CD4-positive, alpha-beta T cell (primary cell): ENCODE data around the gene HSPB7. TPM values are rescaled to one million over a fixed set of nuclear protein-coding genes. Genes with fewer than 3 reads are reported as not detected.
"Not testable (repeated sequence)": the region's sequence is repeated elsewhere in the genome, so short reads cannot be mapped to it uniquely, and the experiment has no call there.

Experiments used
- ATAC-seq: fragments of 200-7000 bp; cut with Tn5 transposase; one replicate; pipeline ENCODE4 v1.10.0; 2022; ENCODE audit warnings: mild to moderate bottlenecking; ENCODE audit not compliant: poor library complexity
- CTCF ChIA-PET: fragments of 350-600 bp; sonication (Branson Sonifier 250); formaldehyde crosslinking; loops from one replicate; lab custom pipeline; 2021; ENCODE audit warnings: antibody characterized with exemption, inconsistent platforms; lab: Charles Lee
- POLR2A ChIA-PET: fragments of 350-600 bp; sonication (Branson Sonifier 250); formaldehyde crosslinking; loops from one replicate; lab custom pipeline; 2021; ENCODE audit warnings: antibody characterized with exemption, inconsistent platforms; lab: Charles Lee
- DNase-seq, 14 experiments: peaks; one replicate each; pipeline ENCODE4 v3.0.0-alpha.2; 2013 to 2020; ENCODE audit warnings: mixed read lengths in 2 of 14
- H3K27ac ChIP-seq, 2 donors: one replicate each; pipeline versions ENCODE4 v1.5.1 to v1.7.0; 2013; ENCODE audit warnings: low read length in 2 of 2, low read depth in 1 of 2, mild to moderate bottlenecking in 1 of 2
- H3K27me3 ChIP-seq, 2 experiments: 1 replicate in 1 of 2; 2 replicates in 1 of 2; pipeline versions ENCODE4 v1.6.1 to v1.7.0; 2013; ENCODE audit warnings: low read length in 2 of 2, control low read depth in 1 of 2, mild to moderate bottlenecking in 1 of 2, moderate library complexity in 1 of 2; ENCODE audit not compliant: insufficient read depth in 2 of 2, control insufficient read depth in 1 of 2
- H3K36me3 ChIP-seq: one replicate; pipeline ENCODE4 v1.6.1; 2013; ENCODE audit warnings: low read length, control low read depth; ENCODE audit not compliant: insufficient read depth
- H3K4me1 ChIP-seq: one replicate; pipeline ENCODE4 v1.6.1; 2013; ENCODE audit warnings: low read length, control low read depth; ENCODE audit not compliant: insufficient read depth
- H3K4me3 ChIP-seq: one replicate; pipeline ENCODE4 v1.5.1; 2013; ENCODE audit warnings: mild to moderate bottlenecking, low read length, moderate library complexity
- H3K9me3 ChIP-seq, 2 experiments: 1 replicate in 1 of 2; 2 replicates in 1 of 2; pipeline versions ENCODE4 v1.6.1 to v1.7.0; 2013; ENCODE audit warnings: low read length in 2 of 2, mild to moderate bottlenecking in 2 of 2, control low read depth in 1 of 2, moderate library complexity in 1 of 2; ENCODE audit not compliant: control insufficient read depth in 1 of 2, insufficient read depth in 1 of 2
- H3K27ac Mint-ChIP-seq: one replicate; pipeline ENCODE4 v1.8.0; 2020; ENCODE audit warnings: mixed read lengths
- H3K27me3 Mint-ChIP-seq: one replicate; pipeline ENCODE4 v1.8.0; 2021; ENCODE audit warnings: mixed read lengths
- H3K36me3 Mint-ChIP-seq: one replicate; pipeline ENCODE4 v1.8.0; 2021; ENCODE audit warnings: low read depth, mixed read lengths
- H3K4me1 Mint-ChIP-seq: one replicate; pipeline ENCODE4 v1.8.0; 2021; ENCODE audit warnings: low read depth, mixed read lengths
- H3K4me3 Mint-ChIP-seq: one replicate; pipeline ENCODE4 v1.8.0; 2020; ENCODE audit warnings: mild to moderate bottlenecking, mixed read lengths
- H3K9me3 Mint-ChIP-seq: one replicate; pipeline ENCODE4 v1.8.0; 2020; ENCODE audit warnings: mixed read lengths
- intact Hi-C, 2 experiments: fragments of 100-400 bp; cut with DNase I in 1 of 2; cut with micrococcal nuclease in 1 of 2; formaldehyde crosslinking; loops; one replicate each; pipeline versions ENCODE4 v1.15.1 to v1.9.0; 2023 to 2025; cut with DNase I, micrococcal nuclease
- total RNA-seq, 174 experiments: library from RNA in 2 of 174; stranded (reverse) in 2 of 174; gene quantifications; one replicate each; pipeline ENCODE4 v1.2.3 and lab custom pipeline; 2021 to 2026
- TF ChIP-seq, protein P1 (sequence below): fragments of 200-600 bp; IDR thresholded peaks from one replicate; pipeline ENCODE4 v1.8.0; 2022; ENCODE audit warnings: antibody characterized with exemption, mild to moderate bottlenecking

Gene HSPB7
- total RNA-seq, 2 experiments from 2014 or later, result not detected

DNA sequence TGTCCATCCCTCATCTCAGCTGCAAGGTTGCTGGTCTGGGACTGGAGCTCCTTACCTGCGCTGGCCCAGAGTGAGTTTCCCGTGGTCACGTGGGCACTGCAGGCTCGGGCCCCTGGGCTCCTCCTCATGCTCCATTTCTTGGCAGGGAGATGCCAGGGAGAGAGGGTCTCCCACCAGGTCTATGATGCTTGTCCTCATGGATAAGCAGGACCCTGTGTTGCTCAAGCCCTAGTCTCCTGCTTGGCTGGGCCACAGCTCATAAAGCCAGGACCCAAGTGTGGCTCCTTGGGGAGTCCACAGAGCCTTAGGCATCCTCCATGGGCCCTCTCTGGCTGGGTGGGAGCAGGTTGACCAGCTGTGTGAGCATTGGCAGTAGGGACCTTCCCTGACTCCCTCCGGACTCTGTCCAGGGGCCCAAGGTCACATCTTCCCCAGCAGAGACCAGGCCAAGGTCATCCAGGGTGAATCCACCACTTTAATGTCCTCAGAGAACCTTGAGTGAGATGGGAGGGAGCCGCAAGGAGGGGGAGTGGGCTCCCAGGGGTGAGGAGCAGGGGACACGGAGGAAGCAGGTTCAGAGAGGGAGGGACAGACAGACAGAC is 39.6 kb upstream of the HSPB7 start:
- H3K36me3 Mint-ChIP-seq, H3K4me3 ChIP-seq, intact Hi-C loops, DNase-seq, ATAC-seq, H3K27ac Mint-ChIP-seq, H3K4me3 Mint-ChIP-seq, H3K4me1 ChIP-seq, POLR2A ChIA-PET, H3K36me3 ChIP-seq, CTCF ChIA-PET, H3K27ac ChIP-seq, H3K27me3 ChIP-seq, H3K9me3 Mint-ChIP-seq, H3K27me3 Mint-ChIP-seq, H3K4me1 Mint-ChIP-seq, H3K9me3 ChIP-seq: not testable (repeated sequence)

DNA sequence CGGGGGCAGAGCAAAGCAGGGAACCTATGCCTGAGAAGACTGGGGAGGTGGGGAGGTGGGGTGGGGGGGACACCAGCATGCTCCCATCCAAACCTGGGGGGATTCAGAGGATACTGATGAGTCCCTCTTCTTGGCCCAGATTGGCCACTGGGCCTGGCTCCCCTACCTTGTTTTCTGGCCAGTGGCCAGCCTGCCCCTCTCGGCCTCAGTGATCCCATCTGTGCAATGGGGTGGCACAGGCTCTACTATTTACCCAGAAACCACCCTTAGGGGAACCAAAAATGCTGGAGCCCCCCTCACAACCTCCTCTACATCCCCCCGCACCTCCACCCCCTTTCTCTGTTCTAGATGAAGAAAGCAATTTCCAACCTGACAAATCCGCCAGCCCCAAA is 38.7 kb upstream of the HSPB7 start:
- H3K27ac ChIP-seq, POLR2A ChIA-PET, H3K4me1 ChIP-seq, DNase-seq, ATAC-seq, H3K27me3 ChIP-seq, H3K4me3 Mint-ChIP-seq, H3K27me3 Mint-ChIP-seq, H3K9me3 ChIP-seq, H3K4me1 Mint-ChIP-seq, H3K4me3 ChIP-seq, H3K36me3 Mint-ChIP-seq, H3K9me3 Mint-ChIP-seq, H3K36me3 ChIP-seq, H3K27ac Mint-ChIP-seq: not testable (repeated sequence)
- intact Hi-C loops, result loop anchor here (1.0 kb wide), 2 partner anchors 47 to 264 kb away; no protein-coding TSS in a partner anchor
- CTCF ChIA-PET, result interaction anchor here (0.6 kb wide), 1 partner anchor 241 kb away, joined by 3 read pairs; no protein-coding TSS in a partner anchor

DNA sequence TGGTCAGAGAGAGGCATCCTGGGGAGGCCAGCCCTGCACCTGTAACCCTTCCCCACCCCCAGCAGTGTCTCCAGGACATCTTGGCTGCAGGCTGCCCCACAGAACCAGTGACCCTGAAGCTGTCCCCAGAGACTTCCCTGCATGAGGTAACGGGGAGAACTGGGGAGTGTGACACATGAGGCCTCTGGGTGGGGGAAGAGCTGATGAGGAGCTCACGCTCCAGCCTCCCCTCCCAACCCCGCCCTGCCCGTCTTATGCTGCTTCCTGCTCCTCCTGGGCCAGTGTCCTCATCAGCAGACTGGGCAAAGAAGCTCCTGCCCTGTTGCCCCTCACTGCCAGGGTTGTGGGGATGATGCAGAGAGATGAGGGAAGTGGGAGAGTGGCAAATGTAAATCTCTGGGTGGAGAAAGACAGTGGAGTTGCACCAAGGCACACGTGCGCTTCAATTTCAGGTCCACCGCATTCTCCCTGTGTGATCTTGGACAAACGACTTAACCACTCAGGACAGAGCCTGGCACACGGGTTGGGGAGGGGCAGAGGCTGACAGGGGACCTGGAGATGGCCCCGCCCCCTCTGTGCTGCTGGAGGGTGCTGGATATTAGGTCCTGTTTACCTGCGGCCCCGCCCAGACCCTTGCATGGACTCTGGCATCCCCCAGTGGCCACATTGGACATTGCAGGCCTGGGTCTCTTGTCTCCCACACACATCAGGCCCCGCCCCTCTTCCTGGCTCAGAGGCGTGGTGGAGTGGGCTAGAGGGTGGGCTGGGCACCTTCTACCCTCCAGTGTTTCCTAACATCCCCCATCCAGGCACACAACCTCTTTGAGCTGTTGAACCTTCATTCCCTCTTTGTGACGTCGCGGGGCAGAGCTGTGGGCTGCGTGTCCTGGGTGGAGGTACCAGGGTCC is 38.0 kb upstream of the HSPB7 start:
- H3K27ac ChIP-seq, result no peak overlapping the region
- peak; percentile 51 to 91 (median 80) for DNase-seq
- H3K27ac Mint-ChIP-seq, result no peak overlapping the region

More for the DNA sequence above, 38.0 kb upstream of the HSPB7 start:
- no peaks in the 10 kb centered on the region for H3K27me3 Mint-ChIP-seq
- Histone ChIP-seq H3K4me3 (no peak overlapping the region), H3K4me1 (peaks cover 7% of the 10 kb centered on the region), H3K27me3 (no peaks in the 10 kb centered on the region), H3K36me3 (no peaks in the 10 kb centered on the region), H3K9me3 (no peaks in the 10 kb centered on the region)
- intact Hi-C loops, result loop anchor here (1.0 to 2.0 kb wide), 3 partner anchors 47 to 264 kb away; no protein-coding TSS in a partner anchor
- no peaks in the 10 kb centered on the region for H3K9me3 Mint-ChIP-seq
- H3K36me3 Mint-ChIP-seq, result no peaks in the 10 kb centered on the region
- TF ChIP-seq, protein P1, sequence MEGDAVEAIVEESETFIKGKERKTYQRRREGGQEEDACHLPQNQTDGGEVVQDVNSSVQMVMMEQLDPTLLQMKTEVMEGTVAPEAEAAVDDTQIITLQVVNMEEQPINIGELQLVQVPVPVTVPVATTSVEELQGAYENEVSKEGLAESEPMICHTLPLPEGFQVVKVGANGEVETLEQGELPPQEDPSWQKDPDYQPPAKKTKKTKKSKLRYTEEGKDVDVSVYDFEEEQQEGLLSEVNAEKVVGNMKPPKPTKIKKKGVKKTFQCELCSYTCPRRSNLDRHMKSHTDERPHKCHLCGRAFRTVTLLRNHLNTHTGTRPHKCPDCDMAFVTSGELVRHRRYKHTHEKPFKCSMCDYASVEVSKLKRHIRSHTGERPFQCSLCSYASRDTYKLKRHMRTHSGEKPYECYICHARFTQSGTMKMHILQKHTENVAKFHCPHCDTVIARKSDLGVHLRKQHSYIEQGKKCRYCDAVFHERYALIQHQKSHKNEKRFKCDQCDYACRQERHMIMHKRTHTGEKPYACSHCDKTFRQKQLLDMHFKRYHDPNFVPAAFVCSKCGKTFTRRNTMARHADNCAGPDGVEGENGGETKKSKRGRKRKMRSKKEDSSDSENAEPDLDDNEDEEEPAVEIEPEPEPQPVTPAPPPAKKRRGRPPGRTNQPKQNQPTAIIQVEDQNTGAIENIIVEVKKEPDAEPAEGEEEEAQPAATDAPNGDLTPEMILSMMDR, result peak; percentile 85
- no peak overlapping the region for H3K4me3 Mint-ChIP-seq
- CTCF ChIA-PET, result interaction anchor here (0.6 kb wide), 1 partner anchor 241 kb away, joined by 3 read pairs; no protein-coding TSS in a partner anchor
- POLR2A ChIA-PET, result no interaction called here
- H3K4me1 Mint-ChIP-seq, result peaks cover 6% of the 10 kb centered on the region
- ATAC-seq, result peak; percentile 99
